Vagina (tissue), 2 donors: ENCODE data around the gene BAZ2B. TPM values are rescaled to one million over a fixed set of nuclear protein-coding genes. Genes with fewer than 3 reads are reported as not detected.

Source experiments
- DNase-seq, 2 donors: peaks; one replicate each; pipeline ENCODE4 v3.0.0-alpha.2; 2017; ENCODE audit errors: extremely low spot score in 2 of 2
- H3K27ac ChIP-seq: fragments of 200-600 bp; sonication (generic); one replicate; pipeline ENCODE4 v1.5.1; 2019
- H3K27me3 ChIP-seq: fragments of 200-600 bp; sonication (generic); one replicate; pipeline ENCODE4 v1.5.1; 2019
- H3K36me3 ChIP-seq, 2 donors: fragments of 200-600 bp; sonication (generic); one replicate each; pipeline ENCODE4 v1.5.1; 2017 to 2019
- H3K4me1 ChIP-seq: fragments of 200-600 bp; sonication (generic); one replicate; pipeline ENCODE4 v1.5.1; 2019
- H3K4me3 ChIP-seq, 2 donors: fragments of 200-600 bp; sonication (generic); 1 replicate in 1 of 2; 2 replicates in 1 of 2; pipeline ENCODE4 v1.5.1; 2016 to 2019
- H3K9me3 ChIP-seq: fragments of 200-600 bp; sonication (generic); one replicate; pipeline ENCODE4 v1.5.1; 2019
- CTCF ChIP-seq, 3 experiments: fragments of 450-650 bp in 2 of 3; fragments of 200-600 bp in 1 of 3; sonication (generic) in 1 of 3; IDR thresholded peaks; one replicate each; pipeline ENCODE4 v1.5.1; 2017 to 2019; ENCODE audit warnings: antibody characterized with exemption in 3 of 3, mild to moderate bottlenecking in 2 of 3, moderate library complexity in 2 of 3
- POLR2A ChIP-seq, 2 donors: fragments of 450-650 bp; IDR thresholded peaks; one replicate each; pipeline ENCODE4 v1.6.1; 2017; ENCODE audit warnings: antibody characterized with exemption in 2 of 2, mild to moderate bottlenecking in 2 of 2, moderate library complexity in 2 of 2
- POLR2AphosphoS5 ChIP-seq, 2 donors: sonication (generic); formaldehyde crosslinking; IDR thresholded peaks; one replicate each; pipeline ENCODE4 v1.9.0; 2017; ENCODE audit warnings: antibody characterized with exemption in 2 of 2, mild to moderate bottlenecking in 2 of 2, low read depth in 1 of 2; ENCODE audit not compliant: insufficient read depth in 1 of 2
- intact Hi-C: fragments of 100-400 bp; cut with DNase I; formaldehyde crosslinking; loops from one replicate; pipeline ENCODE4 v1.15.1; 2023
- total RNA-seq: library from RNA; depleted of rRNA; stranded (reverse); fragments of >200 nt; gene quantifications from one replicate; pipeline ENCODE4 v1.2.3, GENCODE V29; 2016

The BAZ2B gene
- total RNA-seq, 1 donor from 2014 or later = 90.6 TPM

- Histone ChIP-seq H3K27ac (no peak overlapping the region), H3K4me3 (no peak overlapping the region), H3K4me1 (no peaks in the 10 kb centered on the region), H3K27me3 (no peaks in the 10 kb centered on the region), H3K36me3 (no peaks in the 10 kb centered on the region), H3K9me3 (peaks cover 6% of the 10 kb centered on the region)
- no peak for DNase-seq
- intact Hi-C loops = no loop called here
- no peak for TF ChIP-seq CTCF (IDR thresholded peaks at IDR 0.05)
- TF ChIP-seq POLR2AphosphoS5 (IDR thresholded peaks at IDR 0.05; ENCODE audit: insufficient read depth in 1 of 2, low read depth in 1 of 2) = no peak
- TF ChIP-seq POLR2A (IDR thresholded peaks at IDR 0.05) = no peak
These were observed 35.5 kb upstream of the BAZ2B start for GRCh38 chr2:159651884-159652283.

- H3K27me3 ChIP-seq = no peaks in the 10 kb centered on the region
- intact Hi-C loops = no loop called here
- no peak overlapping the region for H3K4me3 ChIP-seq
- TF ChIP-seq POLR2A (IDR thresholded peaks at IDR 0.05) (no peak), POLR2AphosphoS5 (IDR thresholded peaks at IDR 0.05; ENCODE audit: insufficient read depth in 1 of 2, low read depth in 1 of 2) (no peak), CTCF (IDR thresholded peaks at IDR 0.05) (no peak)
- no peak for DNase-seq
- peaks cover 3% of the 10 kb centered on the region for H3K9me3 ChIP-seq
- no peaks in the 10 kb centered on the region for H3K36me3 ChIP-seq
- H3K27ac ChIP-seq = no peak overlapping the region
- H3K4me1 ChIP-seq = no peaks in the 10 kb centered on the region
These were observed 34.2 kb upstream of the BAZ2B start for GRCh38 chr2:159650574-159650973.

GRCh38 chr2:159648643-159649042 lies 32.3 kb upstream of the BAZ2B start:
- DNase-seq = no peak
- Histone ChIP-seq H3K4me3 (no peak overlapping the region), H3K36me3 (no peaks in the 10 kb centered on the region), H3K27me3 (no peaks in the 10 kb centered on the region), H3K27ac (no peak overlapping the region), H3K4me1 (no peaks in the 10 kb centered on the region), H3K9me3 (no peaks in the 10 kb centered on the region)
- no peak for TF ChIP-seq CTCF (IDR thresholded peaks at IDR 0.05)
- intact Hi-C loops = no loop called here

- no peak for TF ChIP-seq CTCF (IDR thresholded peaks at IDR 0.05)
- no peak for TF ChIP-seq POLR2A (IDR thresholded peaks at IDR 0.05)
- TF ChIP-seq POLR2AphosphoS5 (IDR thresholded peaks at IDR 0.05; ENCODE audit: insufficient read depth in 1 of 2, low read depth in 1 of 2) = no peak
- H3K27me3 ChIP-seq = no peaks in the 10 kb centered on the region
- no peak for DNase-seq
- H3K4me1 ChIP-seq = no peaks in the 10 kb centered on the region
- H3K36me3 ChIP-seq = no peaks in the 10 kb centered on the region
- no peak overlapping the region for H3K4me3 ChIP-seq
- H3K9me3 ChIP-seq = no peaks in the 10 kb centered on the region
- H3K27ac ChIP-seq = no peak overlapping the region
- intact Hi-C loops = no loop called here
These were observed 31.3 kb upstream of the BAZ2B start for GRCh38 chr2:159647667-159648066.

- intact Hi-C loops = no loop called here
- no peak overlapping the region for H3K27ac ChIP-seq
- H3K9me3 ChIP-seq = peaks cover 4% of the 10 kb centered on the region
- no peaks in the 10 kb centered on the region for H3K27me3 ChIP-seq
- TF ChIP-seq POLR2AphosphoS5 (IDR thresholded peaks at IDR 0.05; ENCODE audit: insufficient read depth in 1 of 2, low read depth in 1 of 2) (no peak), CTCF (IDR thresholded peaks at IDR 0.05) (no peak), POLR2A (IDR thresholded peaks at IDR 0.05) (no peak)
- H3K36me3 ChIP-seq = no peaks in the 10 kb centered on the region
- no peak overlapping the region for H3K4me3 ChIP-seq
- no peak for DNase-seq
- no peaks in the 10 kb centered on the region for H3K4me1 ChIP-seq
These were observed 23.8 kb upstream of the BAZ2B start for GRCh38 chr2:159640176-159640575.
